ENCODE results near the gene ASCL4.

ASCL4 gene

GRCh38 chr12:107779077-107779831 lies 4.8 kb downstream of the ASCL4 start:
- no peak for DNase-seq

- DNase-seq = no peak
Observed at GRCh38 chr12:107780298-107780697, 5.8 kb downstream of the ASCL4 start.

- DNase-seq = no peak
Observed at GRCh38 chr12:107782067-107782466, 7.6 kb downstream of the ASCL4 start.

DNA sequence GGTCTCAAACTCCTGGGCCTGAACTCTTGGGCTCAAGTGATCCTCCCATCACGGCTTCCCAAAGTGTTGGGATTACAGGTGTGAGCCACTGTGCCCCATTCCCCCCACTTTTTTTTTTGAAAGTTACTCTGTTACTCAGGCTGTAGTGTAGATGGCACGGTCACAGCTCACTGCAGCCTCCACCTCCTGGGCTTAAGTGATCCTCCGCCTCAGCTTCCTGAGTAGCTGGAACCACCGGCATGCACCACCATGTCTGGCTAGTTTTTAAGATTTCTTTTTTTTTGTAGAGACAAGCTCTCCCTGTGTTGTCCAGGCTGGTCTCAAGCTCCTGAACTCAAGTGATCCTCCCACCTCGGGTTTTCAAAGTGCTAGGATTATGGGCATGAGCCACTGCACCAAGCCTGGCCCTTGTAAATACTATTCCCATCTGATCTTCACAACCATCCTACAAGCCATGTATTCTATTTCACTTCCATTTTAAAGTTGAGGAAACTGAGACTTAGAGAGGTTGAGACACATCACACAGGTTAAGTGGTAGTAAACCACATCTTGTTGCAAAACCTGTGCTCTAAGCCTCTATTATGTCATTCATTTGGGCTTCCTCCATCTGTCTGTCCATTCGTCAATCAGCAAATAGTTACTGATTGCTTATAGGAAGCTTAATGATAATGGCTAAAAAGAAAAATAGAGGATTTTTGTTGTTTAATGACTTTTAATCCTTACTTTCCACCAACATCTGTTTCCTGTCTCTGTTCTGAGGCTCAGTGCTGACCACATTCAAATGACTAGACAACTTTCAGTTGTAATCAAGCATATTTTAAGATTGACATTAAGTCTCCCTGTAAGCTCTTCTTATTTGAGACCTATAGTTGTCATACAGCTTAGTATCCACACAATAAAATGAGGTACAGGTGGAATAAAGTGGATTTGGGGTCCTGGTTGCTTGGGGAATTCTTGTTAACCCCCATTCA lies 9.2 kb downstream of the ASCL4 start:
- no peak for DNase-seq

DNA sequence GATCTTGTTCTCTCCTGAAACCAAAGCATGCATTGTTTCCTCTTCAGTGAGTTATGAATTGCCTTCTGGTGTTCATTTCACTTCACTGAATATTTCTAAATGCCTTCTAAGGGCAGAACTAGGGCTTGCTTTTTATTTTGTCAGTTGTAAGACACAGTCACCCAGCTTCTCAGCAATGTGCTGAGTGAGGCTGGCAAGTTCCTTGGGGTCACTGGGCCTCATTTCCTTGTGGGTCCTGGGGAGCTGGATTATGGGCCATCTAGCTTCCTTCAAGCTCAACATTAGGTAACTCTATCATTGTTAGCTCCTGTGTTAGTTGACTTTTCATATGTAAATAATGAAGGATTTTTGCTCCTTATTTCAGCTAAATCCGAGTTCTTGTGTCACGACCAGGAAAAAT lies 13.8 kb downstream of the ASCL4 start:
- DNase-seq = no peak

GRCh38 chr12:107788690-107789458 lies 14.4 kb downstream of the ASCL4 start:
- DNase-seq = no peak

DNA sequence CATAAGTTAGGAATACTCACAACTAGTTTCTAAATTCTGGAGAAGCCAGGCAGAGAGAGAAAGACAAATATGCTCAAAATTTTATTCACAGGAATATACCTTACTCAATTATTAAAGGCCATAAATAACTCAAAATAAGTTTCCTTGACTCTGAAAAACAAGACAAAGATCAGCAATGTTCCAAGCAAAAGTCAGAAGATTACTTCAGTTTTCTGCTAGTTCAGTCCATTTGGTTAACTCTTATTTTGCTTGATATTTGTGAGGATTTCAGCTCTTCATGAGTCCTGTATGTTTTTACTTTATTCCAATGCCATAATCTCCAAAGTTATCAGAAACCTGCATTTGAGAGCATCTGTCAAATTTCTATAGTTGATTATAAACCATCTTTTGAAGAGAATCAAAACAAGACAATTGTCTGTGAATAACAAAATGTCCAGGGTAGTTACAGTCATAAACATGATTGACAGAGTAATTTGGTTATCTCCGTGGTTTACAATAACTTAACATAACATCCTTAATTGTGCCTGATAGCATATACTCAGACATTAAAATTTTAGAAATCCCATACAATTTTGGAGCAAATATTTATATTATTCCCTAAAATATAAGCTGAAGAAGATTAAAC lies 17.1 kb downstream of the ASCL4 start:
- no peak for DNase-seq

GRCh38 chr12:107794451-107794850 lies 19.9 kb downstream of the ASCL4 start:
- no peak for DNase-seq

- DNase-seq = no peak
Observed at GRCh38 chr12:107798580-107798979, 24.1 kb downstream of the ASCL4 start.

DNA sequence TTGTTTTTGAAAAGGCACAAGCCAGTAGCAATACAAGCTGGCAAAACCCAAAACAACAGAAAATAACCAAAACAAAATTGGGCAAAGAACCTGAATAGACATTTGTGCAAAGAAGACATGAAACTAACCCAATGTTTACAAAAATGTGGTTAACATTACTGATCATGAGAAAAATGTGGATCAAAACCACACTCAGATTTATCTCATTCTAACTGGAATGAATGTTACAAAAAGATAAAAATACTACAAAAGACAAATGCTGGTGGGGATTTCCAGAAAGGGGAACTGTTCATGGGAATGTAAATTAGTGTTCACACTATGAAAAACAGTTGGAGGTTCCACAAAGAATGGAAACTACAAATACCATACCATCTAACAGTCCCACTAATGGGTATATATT lies 26.6 kb downstream of the ASCL4 start:
- no peak for DNase-seq

DNA sequence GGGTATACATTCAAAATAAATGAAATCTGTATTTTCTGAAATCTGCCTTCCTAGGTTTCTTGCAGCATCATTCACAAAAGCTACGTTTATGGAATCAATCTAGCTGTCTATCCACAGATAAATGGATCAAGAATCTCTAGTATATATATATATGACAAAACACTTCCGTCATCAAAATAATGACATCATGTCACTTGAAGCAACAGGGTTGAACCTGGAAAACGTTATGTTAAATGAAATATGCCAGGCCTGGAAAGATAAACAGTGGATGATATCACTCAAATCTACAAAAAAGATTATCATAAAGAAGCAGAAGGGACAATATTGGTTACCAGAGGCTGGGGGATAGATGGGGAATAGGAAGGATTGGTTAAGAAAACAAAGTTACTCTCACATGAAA lies 28.6 kb downstream of the ASCL4 start:
- no peak for DNase-seq

DNA sequence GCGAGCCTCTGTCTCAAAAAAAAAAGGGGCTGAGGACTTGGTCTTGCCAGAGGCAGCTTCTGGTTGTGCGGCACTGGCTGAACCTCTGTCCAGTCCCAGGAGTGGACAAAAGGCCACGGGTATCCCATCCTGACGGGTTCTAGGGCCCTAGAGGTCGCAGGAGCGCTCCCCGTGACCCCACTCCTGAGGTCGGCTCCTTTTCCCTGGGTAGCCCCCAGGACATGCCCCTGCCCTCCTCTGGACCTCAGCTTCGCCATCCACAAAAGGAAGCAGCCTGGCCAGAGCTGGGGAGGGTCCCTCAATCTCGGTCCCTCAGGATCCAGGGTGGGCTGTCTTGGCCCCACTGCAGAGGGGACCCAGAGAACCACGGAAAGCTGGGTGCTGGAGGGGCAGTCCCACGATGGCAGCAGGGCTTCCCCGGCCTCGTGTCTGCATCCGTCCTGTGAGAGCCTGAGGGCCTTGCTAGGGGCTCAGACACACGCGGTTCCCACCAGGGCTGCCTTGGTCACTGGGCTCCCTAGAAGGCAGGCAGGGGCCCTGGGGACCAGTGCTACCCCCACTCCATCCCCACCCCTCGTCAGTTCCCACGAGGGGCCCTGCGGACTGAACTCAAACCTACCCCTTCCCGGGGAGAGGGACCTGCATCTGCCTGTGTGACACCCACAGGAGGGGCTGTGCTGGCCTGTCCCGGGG lies 31.1 kb downstream of the ASCL4 start:
- DNase-seq = no peak

GRCh38 chr12:107807471-107808150 lies 33.1 kb downstream of the ASCL4 start:
- no peak for DNase-seq

DNA sequence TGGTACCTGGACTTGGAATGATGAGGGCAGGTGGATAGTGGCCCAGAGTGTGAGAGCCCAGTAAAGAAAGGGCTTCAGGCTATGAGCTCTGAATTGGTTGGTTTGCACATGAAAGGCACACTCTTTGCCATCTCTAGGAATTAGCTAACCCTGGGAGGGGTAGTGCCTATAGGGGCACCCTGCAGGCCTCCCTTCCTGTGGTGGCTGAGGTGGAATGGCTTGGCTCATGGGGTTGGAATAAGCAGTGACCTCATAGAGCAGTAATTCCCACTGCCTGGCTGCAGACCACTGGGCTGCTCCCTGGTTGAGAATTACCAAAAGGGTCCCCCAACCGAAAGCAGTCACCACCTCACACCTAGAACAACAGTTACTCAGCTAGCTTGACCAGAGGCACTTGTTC lies 42.7 kb downstream of the ASCL4 start:
- DNase-seq = no peak

DNA sequence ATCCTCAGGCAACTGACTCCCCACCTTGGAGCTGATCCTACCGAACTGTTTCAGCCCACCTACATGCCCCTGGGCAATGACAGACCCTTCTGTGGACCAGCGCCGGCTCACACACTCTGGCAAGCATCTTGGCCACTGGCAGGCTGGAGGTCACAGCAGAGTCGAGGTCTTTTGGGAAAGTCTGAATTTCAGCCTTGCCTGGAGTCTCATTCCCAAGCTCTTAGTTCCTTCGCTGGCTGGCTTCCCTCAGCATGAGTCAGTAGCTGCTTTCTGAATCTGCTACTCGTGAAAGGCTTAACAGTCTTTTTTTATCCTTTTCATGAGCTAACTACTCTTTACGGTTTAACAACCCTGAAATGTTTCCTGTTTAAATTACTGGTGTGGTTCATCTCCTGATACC lies 44.5 kb downstream of the ASCL4 start:
- DNase-seq = no peak

DNA sequence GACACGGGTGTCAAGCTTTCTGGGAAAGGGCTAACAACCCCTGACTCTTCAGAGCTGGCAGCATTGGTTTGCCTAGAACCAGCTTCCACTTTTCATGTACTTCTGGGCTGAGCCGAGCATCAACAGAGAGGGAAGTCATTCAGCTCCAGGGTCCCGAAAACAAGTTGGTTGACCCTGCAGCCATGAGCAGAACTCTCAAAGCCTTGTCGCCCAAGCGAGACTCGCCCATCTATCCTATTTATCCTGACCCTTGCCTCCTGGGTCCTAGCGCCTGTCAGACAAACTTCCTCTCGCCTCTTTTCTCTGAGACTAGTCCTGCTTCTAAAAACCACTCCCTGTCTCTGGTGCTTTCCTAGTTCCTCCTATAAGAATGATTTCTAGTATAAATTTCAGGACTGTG lies 47.9 kb downstream of the ASCL4 start:
- DNase-seq = no peak
